Measurements from ENCODE around the gene EIF3F.

The EIF3F gene

GRCh38 chr11:8016440-8016839 lies 29.3 kb downstream of the EIF3F start:
- no peak for TF ChIP-seq CTCF (IDR thresholded peaks at IDR 0.05; ENCODE audit: low read depth, low read length)
- no peak for DNase-seq (ENCODE audit: extremely low read depth, low read depth)

GRCh38 chr11:8017071-8017470 lies 29.9 kb downstream of the EIF3F start:
- TF ChIP-seq CTCF (IDR thresholded peaks at IDR 0.05; ENCODE audit: low read depth, low read length), result no peak
- DNase-seq (ENCODE audit: extremely low read depth, low read depth), result no peak

- no peak for DNase-seq (ENCODE audit: extremely low read depth, low read depth)
- TF ChIP-seq CTCF (IDR thresholded peaks at IDR 0.05; ENCODE audit: low read depth, low read length), result no peak
Measured at GRCh38 chr11:8017894-8018483, 30.9 kb downstream of the EIF3F start.

- no peak for DNase-seq (ENCODE audit: extremely low read depth, low read depth)
- TF ChIP-seq CTCF (IDR thresholded peaks at IDR 0.05; ENCODE audit: low read depth, low read length), result no peak
Measured at GRCh38 chr11:8018484-8019313, 31.6 kb downstream of the EIF3F start.

- DNase-seq (ENCODE audit: extremely low read depth, low read depth), result no peak
- TF ChIP-seq CTCF (IDR thresholded peaks at IDR 0.05; ENCODE audit: low read depth, low read length), result no peak
Measured at GRCh38 chr11:8019314-8020243, 32.4 kb downstream of the EIF3F start.

- no peak for DNase-seq (ENCODE audit: extremely low read depth, low read depth)
- TF ChIP-seq CTCF (IDR thresholded peaks at IDR 0.05; ENCODE audit: low read depth, low read length), result no peak
Measured at GRCh38 chr11:8020244-8020597, 33.1 kb downstream of the EIF3F start.
